T-helper 9 cell (primary cell): ENCODE results near the gene BCORL1.
A peak's percentile ranks its signal among the peaks of the same experiment; 100 is the strongest.

ENCODE experiments used
- DNase-seq: peaks from one replicate; pipeline ENCODE4 v3.0.0-alpha.2; 2020

BCORL1 gene

GRCh38 chrX:130012683-130013082, 30.2 kb downstream of the BCORL1 start:
- DNase-seq = no peak

- DNase-seq = no peak
Measured at GRCh38 chrX:130013661-130014060, 31.2 kb downstream of the BCORL1 start.

- DNase-seq = no peak
Measured at GRCh38 chrX:130014356-130014755, 31.9 kb downstream of the BCORL1 start.

- DNase-seq = no peak
Measured at GRCh38 chrX:130014770-130015169, 32.3 kb downstream of the BCORL1 start.

- no peak for DNase-seq
Measured at GRCh38 chrX:130015181-130015580, 32.7 kb downstream of the BCORL1 start.

- DNase-seq = no peak
Measured at GRCh38 chrX:130018143-130018542, 35.7 kb downstream of the BCORL1 start.

GRCh38 chrX:130020661-130021324, 38.4 kb downstream of the BCORL1 start:
- no peak for DNase-seq

GRCh38 chrX:130024127-130024526, 41.7 kb downstream of the BCORL1 start:
- DNase-seq = peak; percentile 64

GRCh38 chrX:130025256-130025655, 42.8 kb downstream of the BCORL1 start:
- DNase-seq = no peak

GRCh38 chrX:130027569-130027968, 45.1 kb downstream of the BCORL1 start:
- DNase-seq = no peak

- peak; percentile 50 for DNase-seq
Measured at GRCh38 chrX:130028196-130028595, 45.8 kb downstream of the BCORL1 start.

- no peak for DNase-seq
Measured at GRCh38 chrX:130030826-130031225, 48.4 kb downstream of the BCORL1 start.

GRCh38 chrX:130032552-130032951, 50.1 kb downstream of the BCORL1 start:
- DNase-seq = no peak

- DNase-seq = no peak
Measured at GRCh38 chrX:130034178-130034577, 51.7 kb downstream of the BCORL1 start.

GRCh38 chrX:130039847-130040246, 57.4 kb downstream of the BCORL1 start:
- DNase-seq = no peak

GRCh38 chrX:130047416-130047815, 65.0 kb downstream of the BCORL1 start:
- no peak for DNase-seq

GRCh38 chrX:130048686-130049222, 66.3 kb downstream of the BCORL1 start:
- no peak for DNase-seq

- DNase-seq = no peak
Measured at GRCh38 chrX:130049821-130050220, 67.4 kb downstream of the BCORL1 start.

- DNase-seq = no peak
Measured at GRCh38 chrX:130051176-130051845, 68.9 kb downstream of the BCORL1 start.

GRCh38 chrX:130053236-130053635, 70.8 kb downstream of the BCORL1 start:
- no peak for DNase-seq

- no peak for DNase-seq
Measured at GRCh38 chrX:130055103-130055502, 72.7 kb downstream of the BCORL1 start.

- no peak for DNase-seq
Measured at GRCh38 chrX:130055899-130056298, 73.5 kb downstream of the BCORL1 start.

- no peak for DNase-seq
Measured at GRCh38 chrX:130057209-130057608, 74.8 kb downstream of the BCORL1 start.

GRCh38 chrX:130058652-130059051, 76.2 kb downstream of the BCORL1 start:
- no peak for DNase-seq
